Measurements from ENCODE around the gene MINDY4B.

DNA sequence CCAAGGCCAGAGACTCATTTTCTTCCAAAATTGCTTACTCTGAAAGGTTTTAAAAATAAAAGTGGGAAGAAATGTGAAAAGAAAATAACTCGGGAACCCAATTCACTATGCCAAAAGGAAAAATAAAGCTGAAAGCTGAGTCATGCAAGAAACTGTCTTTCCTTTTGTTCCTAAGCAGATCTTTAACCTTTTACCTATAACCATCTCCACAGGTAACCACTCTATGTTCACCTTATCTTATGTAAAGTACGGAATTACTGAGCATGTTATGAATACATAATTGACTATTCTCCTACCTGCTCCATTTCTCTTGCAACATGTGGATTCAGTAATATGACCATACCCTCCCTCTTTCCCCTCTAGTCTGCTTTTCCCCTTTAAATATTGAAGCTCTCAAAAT, 62.0 kb downstream of the MINDY4B start:
- TF ChIP-seq CTCF (IDR thresholded peaks at IDR 0.05) (no peak), POLR2A (IDR thresholded peaks at IDR 0.05) (no peak)
